ENCODE results near the gene CORO2B.

The CORO2B gene

DNA sequence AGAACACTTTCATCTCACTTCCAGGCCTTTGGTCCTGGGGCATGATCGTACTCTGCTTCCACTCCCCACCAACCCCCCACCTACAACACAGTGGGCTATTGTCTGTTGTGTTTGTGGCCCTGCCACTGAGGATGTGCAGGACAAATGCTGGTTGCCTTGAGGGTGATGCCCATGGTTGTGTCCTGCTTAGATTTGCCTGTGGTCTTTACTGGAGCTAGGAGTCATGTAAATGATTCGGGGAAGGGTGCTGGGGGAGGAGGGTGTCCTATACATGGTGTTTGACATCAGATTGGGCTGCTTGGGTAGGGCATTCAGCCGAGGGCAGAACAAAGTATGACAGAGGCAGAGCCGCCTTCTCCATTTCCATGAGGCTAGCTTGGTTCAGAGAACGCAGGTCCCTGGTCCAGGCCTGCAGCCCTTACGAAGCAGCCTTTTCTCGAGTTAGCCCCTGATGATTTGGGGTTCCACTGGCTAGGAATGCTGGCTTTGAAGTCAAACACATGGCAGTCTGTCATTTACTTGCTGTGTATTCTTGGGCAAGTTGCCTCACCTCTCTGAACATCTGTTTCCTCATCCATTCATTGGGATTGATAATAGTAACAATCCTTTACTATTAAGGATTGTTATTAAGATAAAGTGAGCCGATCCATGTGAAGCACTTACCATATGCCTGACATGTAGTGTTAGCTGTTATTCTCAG is 6.9 kb downstream of the CORO2B start:
- TF ChIP-seq, protein P1, sequence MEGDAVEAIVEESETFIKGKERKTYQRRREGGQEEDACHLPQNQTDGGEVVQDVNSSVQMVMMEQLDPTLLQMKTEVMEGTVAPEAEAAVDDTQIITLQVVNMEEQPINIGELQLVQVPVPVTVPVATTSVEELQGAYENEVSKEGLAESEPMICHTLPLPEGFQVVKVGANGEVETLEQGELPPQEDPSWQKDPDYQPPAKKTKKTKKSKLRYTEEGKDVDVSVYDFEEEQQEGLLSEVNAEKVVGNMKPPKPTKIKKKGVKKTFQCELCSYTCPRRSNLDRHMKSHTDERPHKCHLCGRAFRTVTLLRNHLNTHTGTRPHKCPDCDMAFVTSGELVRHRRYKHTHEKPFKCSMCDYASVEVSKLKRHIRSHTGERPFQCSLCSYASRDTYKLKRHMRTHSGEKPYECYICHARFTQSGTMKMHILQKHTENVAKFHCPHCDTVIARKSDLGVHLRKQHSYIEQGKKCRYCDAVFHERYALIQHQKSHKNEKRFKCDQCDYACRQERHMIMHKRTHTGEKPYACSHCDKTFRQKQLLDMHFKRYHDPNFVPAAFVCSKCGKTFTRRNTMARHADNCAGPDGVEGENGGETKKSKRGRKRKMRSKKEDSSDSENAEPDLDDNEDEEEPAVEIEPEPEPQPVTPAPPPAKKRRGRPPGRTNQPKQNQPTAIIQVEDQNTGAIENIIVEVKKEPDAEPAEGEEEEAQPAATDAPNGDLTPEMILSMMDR (conservative IDR thresholded peaks at IDR 0.05; ENCODE audit: low read depth, low read length), result no peak
- no peak overlapping the region for H3K4me3 ChIP-seq (ENCODE audit: low read depth, low read length)
- DNase-seq (ENCODE audit: low read depth), result no peak

DNA sequence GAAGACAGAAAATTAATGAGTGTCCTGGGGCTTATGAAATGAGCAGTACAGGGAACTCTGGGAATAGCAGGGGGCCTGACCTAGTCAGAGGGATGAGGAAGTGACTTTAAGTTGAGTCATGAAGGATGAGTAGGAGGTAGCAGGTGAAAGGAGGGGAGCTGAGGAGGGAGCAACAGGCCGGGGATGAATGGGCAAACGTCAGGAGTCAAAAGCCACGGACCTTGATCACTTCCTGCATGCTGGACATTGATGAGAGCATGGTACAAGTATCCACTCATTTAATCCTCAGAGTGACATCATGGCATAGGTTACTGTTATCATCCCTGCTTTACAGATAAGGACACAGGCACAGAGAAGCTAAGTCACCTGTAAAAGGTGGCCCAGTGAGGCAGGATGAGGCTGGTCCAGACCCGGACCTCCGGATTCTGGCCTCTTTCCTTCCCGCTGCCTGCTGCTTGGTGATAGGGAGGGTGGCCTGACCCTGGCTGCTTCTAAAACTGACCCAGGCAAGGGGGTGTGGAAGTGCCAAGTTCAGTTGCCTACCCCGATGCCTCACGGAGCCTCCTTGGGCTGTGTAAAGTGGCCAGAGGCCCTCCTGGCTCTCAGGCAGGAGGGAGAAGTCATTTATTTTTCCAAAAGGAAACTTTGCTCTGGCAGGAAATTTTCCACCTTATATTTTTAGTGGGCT is 7.6 kb downstream of the CORO2B start:
- DNase-seq (ENCODE audit: low read depth), result peak; percentile 74
- H3K4me3 ChIP-seq (ENCODE audit: low read depth, low read length), result no peak overlapping the region

DNA sequence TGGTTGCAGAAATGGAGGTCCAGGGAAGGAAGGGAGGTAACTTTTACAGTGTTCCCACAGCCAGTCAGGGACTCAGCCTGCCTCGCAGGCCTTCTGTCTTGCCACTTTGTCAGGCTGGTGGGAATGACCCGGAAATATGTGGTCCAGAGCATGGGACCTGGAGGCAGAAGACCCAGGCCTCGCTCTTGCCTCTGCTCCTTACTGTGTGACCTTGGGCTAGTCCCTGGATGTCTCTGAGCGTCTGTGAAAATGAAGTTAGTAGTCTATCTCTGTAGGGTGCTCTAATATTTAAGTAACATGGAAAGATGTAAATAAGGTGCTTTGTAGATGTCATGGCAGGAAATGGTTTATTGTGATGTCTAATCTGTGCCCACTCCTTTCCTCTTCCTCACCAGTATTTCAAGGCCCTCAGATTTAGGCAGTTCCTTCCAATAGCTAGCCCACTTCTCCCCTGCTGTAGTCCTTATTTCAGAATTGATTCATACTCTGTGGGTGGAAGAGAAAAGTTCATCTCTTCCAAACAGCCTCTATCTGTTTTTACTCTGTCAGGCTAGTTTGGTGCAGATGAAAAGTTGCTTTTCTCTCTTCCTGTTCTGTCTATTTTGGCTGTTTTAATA is 9.1 kb downstream of the CORO2B start:
- no peak for DNase-seq (ENCODE audit: low read depth)
- H3K4me3 ChIP-seq (ENCODE audit: low read depth, low read length), result no peak overlapping the region
- TF ChIP-seq, protein P1 (conservative IDR thresholded peaks at IDR 0.05; ENCODE audit: low read depth, low read length), result no peak

More for the DNA sequence above, 7.6 kb downstream of the CORO2B start:
- TF ChIP-seq, protein P1 (conservative IDR thresholded peaks at IDR 0.05; ENCODE audit: low read depth, low read length), result no peak

DNA sequence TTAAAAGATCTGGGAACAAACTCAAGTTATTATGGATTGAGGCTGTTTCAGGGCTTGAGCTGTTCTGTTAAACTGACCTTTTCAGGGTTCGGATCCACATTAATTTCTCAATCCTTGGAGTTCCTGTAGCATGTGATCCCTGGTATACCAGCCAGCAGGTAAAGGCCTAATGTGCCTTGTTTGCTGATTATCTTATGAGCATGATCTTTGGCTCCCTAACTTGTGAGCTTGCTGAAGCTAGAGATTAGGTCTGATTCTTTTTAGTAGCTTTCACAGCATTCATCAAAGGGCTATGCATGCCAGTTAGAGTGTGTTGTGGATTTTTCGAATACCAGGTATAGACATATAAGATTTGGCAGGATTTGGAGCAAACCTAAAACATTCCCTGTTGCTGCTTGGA is 10.3 kb downstream of the CORO2B start:
- TF ChIP-seq, protein P1 (conservative IDR thresholded peaks at IDR 0.05; ENCODE audit: low read depth, low read length), result no peak
- no peak overlapping the region for H3K4me3 ChIP-seq (ENCODE audit: low read depth, low read length)
- no peak for DNase-seq (ENCODE audit: low read depth)

DNA sequence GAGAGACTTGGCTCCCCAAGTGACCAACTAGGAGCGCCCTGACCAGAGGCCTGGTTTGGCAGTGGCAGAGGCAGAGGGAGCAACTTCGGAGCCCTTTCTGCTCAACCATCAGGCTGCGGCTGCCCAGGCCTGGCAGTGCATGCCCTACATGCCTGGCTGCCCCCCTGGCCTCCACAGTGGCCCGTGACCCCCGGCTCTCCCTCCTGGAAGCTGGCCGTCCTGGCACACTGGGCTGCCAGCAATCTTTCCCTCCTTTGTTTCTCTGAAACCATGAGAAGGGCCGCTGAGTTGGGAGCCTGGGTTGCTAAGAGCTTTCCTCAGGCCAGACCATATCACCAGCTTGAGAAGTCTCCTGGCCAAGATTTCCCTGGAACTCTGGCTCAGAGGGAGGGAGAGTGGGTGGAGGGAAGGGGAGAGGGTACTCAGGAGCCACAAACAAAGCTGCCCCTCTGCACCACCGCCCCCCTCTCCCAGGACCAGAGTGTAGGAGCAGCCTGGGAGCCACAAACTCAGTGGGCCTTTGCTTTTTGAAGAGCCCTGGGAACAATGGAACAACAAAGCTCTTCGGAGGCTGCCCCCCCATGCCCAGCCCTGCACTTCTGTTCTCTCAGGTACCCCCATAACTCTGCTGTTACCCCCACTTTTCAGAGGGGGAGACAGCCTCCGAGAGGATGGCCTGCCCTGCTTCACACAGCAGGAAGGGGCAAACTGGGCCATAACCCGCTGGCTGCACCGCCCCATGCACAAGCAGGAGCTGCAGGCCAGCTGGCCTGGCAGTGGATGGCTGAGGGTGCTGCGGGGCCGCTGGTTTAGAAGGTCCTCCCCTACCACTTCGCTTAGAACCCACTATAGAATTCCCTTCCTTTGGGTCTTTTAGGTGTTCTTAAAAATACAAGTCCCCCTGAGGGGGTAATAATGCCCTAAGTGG is 11.3 kb downstream of the CORO2B start:
- DNase-seq (ENCODE audit: low read depth), result no peak
- TF ChIP-seq, protein P1 (conservative IDR thresholded peaks at IDR 0.05; ENCODE audit: low read depth, low read length), result no peak

DNA sequence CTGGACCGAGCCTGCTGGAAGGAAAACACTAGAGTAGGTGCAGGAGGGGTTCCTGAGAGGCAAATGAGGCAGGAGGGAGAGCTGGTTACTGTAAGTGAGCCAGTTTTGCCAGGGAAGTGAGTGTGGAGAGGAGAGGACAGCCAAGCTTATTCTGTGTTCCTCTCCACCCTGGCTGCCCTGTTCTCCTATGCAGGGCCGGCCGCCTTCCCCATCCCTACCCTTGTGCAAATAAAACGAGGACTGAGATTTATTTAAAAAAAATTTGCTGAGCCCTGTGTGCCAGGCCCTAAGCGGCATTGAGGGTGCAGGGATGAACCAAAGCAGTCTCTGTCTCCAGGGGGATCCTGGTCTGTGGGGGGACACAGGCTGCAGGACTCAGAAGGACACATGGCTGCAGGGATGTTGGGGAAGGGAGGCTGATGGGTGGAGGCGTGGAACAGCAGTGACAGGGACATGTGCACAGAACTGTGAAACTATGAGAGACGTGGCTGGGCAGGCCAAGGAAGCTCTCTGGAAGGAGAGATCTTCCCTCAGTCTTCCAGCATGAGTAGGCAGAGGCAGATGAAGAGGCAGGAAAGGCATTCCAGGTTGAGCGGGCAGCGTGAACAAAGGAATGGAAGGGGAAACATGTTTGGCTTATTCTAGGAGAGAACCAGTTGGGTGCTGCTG is 12.1 kb downstream of the CORO2B start:
- TF ChIP-seq, protein P1 (conservative IDR thresholded peaks at IDR 0.05; ENCODE audit: low read depth, low read length), result no peak
- no peak for DNase-seq (ENCODE audit: low read depth)
- no peak overlapping the region for H3K4me3 ChIP-seq (ENCODE audit: low read depth, low read length)

More for the DNA sequence above, 11.3 kb downstream of the CORO2B start:
- H3K4me3 ChIP-seq (ENCODE audit: low read depth, low read length), result no peak overlapping the region

Measured in choroid plexus epithelial cell (primary cell).